HT-29 (cell line): ENCODE measurements around the gene ASPN. TPM values are rescaled to one million over a fixed set of nuclear protein-coding genes. Genes with fewer than 3 reads are reported as not detected.

Experiments
- DNase-seq: peaks from one replicate; pipeline ENCODE4 v3.0.0-alpha.2; 2015; ENCODE audit warnings: low spot score
- total RNA-seq: library from RNA; depleted of rRNA; stranded (reverse); fragments of >200 nt; shearing (Covaris generic); gene quantifications from 2 replicates; pipeline ENCODE4 v1.2.3, GENCODE V29; 2014

The ASPN gene
- total RNA-seq, 1 experiment from 2014 or later, result not detected

DNA sequence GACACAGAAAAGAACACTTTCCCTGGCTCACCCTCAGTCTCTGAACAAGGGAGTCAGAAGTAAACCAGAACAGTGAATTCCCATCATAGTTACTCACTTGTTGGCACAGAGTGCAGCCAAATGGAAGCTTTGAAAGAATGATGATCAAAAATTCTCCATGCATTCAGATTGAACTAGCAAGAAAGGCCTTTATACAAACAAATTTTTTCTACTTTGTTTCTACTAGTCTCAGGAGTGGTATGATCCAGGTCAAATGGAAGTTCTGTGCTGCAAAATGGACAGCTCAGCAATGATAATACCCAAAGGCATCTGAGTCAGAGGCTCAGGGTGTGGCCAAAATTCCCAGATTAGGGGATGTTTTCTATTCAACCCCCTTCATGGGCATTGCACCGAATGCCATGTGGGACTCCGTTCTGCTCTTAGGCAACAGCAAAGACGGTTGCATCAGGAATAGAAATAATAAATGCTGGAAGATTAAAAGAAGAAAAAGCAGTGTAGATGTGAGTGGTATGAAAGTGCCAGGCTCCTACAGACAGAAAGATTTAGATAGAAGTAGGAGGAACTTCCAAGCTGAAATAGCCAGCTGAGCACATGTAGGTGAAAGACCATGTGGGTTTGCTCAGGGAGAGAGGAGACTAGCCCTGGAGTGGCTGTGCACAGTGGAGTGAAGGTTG, 24.0 kb upstream of the ASPN start:
- DNase-seq, result no peak

DNA sequence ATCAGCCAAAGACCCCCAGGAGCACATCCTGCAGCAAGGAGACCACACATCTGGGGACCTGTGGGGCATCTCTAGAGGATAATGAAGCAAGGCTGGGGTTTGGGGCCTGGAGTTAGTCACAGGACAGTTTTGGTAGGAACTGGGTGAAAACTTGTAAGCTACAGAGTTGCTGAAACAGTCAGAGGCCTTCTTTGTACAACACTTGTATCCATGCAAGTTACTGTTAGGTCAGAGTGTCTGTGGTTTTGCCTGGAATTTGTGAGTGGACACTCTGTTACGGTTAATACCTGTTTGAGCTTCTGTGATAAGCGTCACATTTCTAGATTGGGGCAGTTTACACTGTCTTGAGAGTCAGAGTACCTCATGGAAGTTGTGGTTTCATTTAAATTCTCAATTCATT, 22.6 kb upstream of the ASPN start:
- no peak for DNase-seq

DNA sequence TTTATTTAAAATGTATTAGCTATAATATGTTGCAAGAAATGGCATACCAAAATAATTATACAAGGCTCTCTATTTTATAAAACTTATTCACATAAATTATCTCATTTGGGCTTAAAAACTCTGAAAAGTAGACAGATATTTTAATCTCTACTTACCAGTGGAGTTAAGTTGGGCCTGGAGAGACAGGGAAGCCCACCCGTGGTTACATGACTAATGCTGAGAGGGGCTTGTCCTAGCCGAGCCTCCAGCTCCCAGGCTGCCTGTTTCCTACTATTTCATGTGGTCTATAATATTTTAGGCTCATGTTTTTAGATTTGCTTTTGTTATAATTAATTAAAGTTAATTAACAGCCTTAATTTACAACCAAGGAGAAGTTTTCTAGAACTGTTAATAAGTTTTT, 20.9 kb upstream of the ASPN start:
- no peak for DNase-seq

DNA sequence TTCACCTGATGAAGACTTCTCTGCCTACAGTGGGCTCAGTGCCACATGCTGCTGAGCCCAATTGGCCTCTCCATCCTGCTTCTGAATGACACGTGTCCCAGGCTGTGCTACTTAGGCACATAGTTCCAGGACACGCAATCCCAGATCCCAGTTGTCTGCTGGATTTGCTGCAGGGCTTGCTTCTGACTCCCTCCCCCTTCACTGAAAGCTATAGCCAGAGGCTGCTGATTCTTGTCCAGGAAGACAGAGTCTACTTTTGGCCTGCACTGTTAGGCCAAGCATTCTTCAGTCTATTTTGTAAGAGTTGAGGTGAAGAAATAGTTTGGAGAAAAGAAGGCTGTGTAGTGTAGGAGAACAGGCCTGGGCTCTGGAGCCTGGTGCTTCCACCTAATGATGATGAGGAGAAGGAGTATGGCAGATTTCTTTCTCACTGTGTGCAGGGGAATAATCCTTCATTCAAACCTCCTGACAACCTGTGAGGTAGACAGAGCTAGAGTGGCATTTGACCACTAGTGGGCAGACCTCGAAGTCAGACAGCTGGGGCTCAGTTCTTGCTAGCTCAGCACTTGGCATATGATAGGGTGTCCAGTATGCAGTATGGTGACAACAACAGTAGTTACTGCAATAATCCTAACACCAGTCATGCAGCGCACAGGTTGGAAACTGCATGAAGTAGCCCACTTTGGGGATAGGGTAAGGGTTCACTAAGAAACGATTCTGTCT, 19.5 kb upstream of the ASPN start:
- peak; percentile 74 for DNase-seq

DNA sequence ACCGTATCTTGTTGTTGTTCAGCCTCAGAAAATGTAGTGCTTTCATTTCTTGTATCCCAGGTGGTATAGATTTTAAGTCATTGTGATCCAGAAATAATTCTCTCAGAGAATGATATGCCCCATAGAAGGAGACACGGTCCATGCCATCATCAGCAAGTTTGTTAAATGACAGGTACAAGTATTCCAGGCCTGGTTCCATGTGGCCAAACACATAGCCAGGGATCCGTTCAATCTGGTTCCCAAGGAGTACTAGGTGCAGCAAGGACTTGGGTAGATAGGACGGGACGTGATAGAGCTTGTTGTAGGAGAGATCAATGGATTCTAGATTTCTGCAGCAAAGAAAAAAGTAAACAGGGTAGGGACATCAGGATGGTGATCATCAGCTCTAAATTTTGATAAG, 18.4 kb upstream of the ASPN start:
- DNase-seq, result no peak

DNA sequence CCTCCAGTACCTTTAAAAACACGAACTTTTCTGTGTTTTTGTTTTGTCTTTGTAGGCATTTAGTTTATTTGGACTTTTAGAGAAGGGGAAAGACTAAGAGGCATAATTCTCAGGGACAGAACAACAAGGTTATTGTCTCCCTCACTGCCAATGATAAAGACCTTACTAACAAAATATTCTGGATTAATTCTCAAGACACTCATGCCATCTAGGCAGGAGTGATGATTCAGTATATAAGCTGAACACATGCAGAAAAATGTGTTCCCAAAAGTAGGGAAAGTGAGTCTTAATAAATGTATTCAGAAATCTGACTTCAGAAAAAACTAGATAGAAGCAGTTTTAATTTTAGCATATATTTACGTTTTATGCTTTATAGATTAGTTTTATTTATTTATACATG, 17.4 kb upstream of the ASPN start:
- DNase-seq, result no peak

DNA sequence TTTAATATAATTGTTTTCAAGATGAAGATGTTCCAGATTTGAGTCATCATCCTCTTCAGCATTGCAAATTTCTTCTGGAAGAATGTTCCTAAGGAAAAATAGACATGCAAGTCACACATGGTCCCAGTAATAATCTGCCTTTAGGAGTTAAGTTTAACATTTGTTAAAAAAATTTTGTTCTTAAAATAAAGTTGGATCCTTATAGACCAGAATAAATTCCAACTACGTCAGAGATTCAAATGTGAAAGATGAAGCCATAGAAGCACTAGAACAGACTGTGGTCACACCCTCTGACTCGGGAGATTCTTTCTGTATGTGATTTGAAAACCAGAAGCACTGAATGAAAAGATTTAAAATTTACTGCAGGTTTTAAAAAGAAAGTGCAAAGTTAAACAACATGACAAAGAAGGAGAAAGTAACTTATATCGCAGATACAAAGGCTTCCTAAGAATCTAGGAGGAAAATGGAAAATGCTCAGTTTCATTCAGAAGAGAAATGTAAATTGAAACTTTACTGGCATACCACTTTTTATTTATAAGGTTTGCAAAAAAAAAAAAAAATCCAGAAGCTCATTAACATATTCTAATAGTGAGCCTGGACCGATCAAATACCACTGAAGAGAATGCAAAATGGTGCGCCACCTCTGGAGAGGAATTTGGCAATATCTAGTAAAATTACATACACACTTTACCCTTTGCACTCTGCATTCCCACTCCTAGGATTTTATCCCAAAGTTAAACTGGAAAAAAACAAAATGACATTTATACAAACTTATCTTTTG, 14.3 kb upstream of the ASPN start:
- no peak for DNase-seq

DNA sequence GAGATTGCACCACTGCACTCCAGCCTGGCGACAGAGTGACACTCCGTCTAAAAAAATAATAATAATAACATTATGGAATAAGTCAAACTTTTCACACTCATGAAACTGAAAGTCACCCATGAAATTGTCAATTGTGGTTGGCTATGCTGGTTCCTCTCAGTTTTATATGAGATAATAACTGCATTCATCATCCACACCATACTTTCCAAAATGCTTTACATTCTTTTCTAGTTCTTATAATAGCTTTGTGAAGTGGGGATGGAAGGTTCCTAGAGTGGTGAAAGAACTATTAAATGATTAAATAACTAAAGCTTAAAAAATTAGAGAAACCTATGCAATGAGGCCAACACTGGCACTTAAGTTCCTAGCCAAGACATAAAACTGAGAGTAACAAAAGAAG, 12.6 kb upstream of the ASPN start:
- no peak for DNase-seq

DNA sequence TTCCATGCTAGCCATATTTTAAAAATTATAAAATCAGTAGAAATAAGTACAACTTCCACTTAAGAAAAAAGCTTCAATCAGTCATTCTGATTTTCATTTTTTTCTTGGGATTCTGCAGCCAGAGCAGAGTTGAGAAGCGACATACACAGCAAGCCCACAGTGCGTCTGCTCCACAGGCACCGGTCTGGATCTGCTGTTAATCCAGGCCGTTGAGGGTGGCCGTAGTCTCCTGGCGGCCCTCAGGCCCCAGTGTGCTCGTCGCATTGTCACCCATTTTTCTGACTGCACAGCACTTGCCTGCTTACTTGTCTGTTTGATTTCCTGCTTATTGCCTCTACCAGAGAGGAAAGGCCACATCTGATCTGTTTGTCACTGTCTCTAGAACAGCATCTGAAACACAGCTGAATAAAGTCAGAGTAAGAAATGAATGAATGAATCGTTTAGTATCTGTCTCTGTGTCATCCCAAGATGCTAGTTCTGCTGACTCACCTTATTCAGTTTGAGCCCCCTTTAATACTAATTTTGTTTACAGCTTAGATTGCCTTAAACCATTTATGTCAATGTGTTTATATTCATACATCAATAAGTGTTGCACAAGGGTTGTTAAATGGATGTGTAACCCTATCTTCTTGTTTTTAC, 11.6 kb upstream of the ASPN start:
- no peak for DNase-seq

DNA sequence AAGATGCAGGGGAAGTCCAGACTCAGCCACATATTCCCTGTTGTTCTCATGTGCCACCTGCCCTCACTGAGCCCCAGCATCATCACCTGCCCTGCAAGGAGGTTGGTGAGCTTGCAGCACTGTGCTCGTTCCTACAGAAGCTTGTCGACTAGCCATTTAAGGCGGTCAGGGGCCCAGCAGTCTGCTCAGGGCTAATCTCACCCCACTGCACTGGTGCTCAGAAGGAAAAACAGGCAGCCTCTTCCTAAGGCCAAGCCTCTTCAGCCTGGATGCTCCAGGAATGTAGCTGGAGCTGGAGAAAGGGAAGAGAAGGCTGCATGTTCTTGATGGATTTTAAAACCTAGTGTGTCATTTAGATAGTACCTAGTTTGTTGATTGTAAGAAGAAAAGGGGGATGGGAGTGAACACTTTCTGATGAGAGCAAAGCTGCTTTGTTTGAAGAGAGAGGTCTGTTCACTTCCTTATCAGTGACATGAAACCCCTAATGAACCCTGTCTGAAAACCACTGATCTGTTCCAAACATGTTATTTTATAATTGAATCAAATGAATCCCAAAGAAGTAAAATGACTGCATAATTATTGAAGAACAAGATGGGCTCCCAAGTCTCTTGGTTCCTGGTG, 10.6 kb upstream of the ASPN start:
- no peak for DNase-seq

DNA sequence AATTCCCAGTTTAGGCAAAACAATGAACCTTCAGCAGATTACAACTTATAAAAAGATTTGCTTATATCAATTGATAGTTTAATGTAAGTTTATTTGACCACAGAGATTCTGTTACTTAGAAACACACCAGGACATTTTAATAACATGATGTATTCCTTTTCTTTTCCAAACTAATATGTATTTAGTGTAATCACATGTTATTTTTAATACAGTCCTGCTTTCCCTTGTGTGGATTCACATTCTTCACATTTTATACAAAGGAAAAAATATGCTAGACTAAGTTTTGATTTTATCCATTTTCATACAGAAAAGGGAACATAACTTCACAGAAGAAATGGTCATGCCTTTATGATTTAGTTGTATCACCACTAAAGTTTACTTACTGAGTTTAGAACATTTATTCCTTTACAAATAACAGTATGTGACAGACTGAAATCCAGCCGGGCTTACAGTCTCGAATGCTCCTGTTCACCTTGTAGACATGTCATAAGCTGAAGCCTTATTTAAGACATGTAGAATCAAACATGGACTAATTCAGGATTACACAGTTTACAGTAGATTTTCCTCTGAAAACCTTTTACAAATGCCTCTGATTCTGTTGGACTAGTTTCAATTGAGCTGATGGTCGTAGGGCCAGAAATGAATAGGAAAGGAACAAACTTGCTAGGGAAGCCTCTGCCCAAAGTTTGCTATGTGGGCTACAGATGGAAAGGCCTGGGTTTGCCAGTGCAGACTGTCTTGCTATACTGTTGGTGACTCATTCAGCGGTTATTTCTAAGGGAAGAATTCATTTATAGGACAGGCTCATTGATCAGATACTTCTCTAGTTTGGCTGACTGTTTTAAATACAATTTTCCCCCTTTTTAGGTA, 6.6 kb upstream of the ASPN start:
- DNase-seq, result no peak

DNA sequence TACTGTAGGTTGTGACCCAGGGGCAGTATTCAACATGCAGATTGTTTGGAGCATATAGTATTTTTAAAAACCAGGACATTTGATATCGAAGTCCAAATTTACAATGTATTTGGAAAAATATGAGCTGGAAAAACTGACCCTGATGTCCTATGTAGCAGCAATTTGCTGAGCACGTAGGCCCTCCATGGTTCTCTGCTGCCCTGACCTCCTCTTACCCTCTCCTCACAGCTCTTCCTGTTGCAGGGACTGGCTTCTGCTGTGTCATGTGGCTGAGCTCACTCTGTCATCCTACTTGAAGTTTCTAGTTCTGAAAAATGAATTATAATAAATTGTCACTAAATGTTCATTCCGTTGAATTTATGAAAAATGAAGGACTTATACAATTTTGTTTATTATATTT, 4.1 kb upstream of the ASPN start:
- DNase-seq, result no peak

DNA sequence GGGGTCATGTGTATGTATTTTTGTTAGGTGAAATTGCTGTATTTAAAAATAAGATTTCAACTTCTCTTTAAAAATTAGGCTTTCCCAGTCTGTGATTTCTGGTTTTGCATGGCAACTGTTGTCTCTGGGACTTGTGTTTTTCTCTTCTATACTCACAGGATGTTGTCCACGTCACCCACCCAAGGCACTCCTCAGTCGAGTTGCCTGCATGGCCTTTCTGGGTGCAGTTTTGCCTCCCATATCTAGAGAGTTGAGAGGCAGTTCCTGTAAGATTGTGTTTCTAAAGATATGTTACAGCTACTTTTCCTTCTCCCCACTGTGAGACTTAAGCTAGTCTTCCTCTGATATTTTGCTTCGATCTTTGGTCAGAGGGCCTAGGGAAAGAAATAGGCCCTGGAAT, 2.3 kb upstream of the ASPN start:
- DNase-seq, result no peak

DNA sequence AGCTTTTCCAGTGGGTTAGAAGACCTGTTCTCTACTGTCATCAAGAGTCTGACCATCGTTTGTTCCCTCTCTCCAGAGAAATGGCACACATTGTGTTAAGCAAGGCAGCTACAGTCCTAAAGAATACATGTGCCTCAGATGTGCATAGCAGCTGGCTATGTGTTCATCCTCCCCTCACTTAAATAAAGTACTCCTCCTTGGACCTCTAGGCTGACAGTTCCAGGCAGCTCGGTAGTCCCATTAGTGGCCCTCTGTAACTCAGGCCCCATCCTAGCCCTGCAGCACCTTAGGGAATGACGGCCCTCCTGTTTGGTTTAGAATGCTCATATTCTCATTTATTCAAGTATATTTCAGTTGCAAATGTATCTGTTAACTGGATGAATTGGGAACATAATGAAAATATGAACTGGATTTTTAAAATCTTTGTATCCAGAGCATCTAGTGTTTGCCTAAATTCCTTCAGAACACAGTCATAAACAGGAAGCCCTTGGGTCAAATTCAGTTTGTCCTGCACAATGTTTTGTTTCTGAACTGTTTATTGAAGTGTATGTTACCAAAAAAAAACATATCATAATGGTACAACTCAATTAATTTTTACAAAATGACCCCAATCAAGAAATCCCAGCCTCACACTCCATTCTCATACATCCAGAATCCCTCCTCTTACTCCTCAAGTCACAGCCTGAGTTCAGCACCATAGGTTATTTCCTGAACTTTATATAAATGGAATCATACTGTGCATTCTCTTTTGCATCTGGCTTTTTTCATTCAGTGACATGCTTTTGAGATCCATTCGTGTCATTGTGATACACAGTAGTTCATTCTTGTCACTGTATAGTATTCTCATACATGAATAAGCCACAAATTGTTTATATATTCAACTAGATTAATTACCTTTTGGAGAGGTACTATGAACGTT, 1.6 kb upstream of the ASPN start:
- DNase-seq, result no peak

DNA sequence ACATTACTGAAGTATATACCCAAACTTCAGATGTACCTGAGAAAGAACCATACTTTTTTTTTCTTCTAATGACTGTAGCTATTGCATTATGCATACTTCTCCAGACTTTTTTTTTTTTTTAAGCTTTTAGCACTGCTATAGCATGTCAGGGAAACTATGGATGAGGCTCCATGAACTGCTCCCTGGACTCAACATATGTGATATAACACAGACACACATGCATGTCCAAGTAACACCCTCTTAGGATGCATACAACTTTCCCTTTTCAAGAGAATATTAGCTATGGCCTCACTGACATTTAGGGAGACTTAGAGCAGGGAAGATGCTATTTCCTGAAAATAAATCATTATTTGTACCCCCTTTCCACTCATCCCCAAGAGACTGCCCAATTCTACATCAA, 499 bp upstream of the ASPN start:
- DNase-seq, result no peak

DNA sequence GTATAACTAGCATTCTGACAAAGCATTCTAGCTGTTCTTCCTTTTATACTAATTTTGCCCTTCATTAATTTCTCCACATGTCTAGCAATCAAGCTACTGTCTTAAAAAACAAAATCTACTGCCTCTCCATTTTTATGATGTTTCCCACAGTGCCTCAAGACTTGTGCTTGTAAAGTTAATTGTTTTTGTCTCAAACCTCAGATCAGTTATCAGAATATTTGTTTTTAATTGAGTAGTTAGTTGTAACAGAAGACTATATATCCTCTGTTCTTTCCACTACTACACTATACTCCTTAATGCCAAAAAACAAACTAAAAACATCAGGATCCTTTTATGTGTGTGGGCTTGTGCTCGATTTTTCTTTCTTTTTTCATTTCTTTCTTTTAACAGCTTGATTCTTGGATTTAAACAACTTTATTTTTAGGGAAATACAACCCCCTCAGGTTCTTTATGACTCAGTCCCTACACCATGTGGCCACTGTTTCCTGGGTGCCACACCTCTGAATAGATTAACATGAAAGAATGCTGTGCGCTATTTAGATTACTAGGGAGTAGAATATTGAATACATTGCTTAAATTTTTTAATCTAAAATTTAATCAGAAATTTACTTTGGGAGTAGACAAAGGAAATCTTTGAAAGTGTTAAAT, 1.2 kb downstream of the ASPN start:
- no peak for DNase-seq

DNA sequence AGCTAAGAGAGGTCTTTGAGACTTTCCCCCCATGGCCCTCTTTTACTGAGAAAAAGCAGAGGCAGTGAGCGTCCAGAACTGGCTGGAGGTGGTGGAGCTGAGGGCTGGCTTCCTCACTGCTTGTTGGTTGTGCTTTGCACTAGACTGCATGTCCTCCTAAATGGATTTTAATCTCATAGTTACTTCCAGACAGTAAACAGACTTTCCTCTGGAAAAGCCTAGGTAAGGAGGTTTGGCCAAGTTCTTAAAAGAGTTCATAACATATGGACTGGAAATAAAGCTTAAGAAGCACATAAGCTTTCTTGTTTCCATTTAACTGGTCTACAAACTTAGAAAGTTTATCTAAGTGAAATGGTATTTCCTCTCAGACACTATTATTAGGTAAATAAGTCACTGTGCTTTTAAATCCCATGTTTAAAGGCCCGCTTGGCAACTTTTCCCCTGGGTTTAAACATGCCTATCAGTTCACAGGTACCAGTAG, 2.0 kb downstream of the ASPN start:
- DNase-seq, result no peak

DNA sequence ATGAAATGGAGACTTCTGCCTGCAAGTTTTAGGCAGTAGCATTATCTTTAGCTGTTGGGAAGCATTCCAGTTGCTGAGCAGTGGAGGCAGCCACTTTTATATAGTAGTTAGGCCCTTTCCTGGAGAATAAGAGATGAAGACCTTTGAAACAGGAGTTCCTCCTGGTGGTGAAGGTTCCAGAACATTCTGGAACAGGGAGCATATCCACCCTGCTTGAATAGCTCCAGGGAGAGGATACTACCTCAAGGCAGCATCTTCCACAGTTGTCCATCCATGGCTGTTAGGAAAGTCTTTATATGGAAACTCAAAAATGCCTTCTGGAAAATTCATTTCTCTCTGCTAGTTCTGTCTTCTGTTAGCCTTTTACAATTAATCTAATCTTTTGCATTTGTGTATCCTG, 3.0 kb downstream of the ASPN start:
- no peak for DNase-seq

DNA sequence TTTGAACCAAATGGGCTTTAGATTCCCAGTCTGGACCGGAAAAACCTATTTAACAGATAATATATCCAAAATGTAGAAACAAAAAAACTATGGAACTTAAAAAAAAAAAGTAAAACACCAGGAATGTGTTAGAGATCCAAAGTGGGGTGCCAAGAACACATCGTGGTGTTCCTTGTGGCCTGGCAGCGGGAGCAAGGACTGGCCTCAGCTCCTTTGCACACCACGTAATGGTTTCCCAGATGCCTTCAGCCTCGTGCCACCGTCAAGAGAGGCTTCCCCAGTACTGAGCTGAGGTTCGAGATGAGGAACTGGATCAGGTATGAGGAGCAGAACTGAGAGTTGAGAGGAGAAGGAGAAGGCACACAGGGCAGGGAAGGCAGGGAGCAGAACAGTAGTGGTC, 3.5 kb downstream of the ASPN start:
- no peak for DNase-seq
